Ramos (cell line): ENCODE data around the gene NAT10.

Experiments
- in situ Hi-C: fragments of 300-500 bp; cut with MboI; formaldehyde crosslinking; loops from one replicate; pipeline ENCODE4 v1.14.3; 2022; ENCODE audit warnings: low sequenced_read_pairs; ENCODE audit not compliant: unreplicated experiment

The NAT10 gene

DNA sequence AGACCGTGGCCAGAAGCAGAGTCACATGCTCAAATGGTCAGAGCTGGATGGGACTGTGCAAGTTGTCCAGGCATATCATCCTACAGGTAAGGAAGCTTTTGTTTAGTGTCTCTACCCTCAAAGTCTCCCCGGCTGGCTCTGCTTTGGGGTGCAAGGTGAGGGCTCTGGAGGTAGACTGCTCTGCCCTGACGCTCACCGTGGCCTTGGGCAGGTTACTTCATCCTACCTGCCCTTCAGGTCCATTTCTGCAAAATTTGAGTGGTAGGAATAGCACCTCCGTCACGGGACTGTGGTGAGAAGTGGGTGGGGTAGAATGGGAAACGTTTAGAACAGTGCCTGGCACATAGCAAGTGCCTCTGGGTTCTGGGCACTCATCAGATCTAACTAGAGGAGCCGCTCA lies 42.2 kb downstream of the NAT10 start:
- in situ Hi-C loops, result no loop called here

DNA sequence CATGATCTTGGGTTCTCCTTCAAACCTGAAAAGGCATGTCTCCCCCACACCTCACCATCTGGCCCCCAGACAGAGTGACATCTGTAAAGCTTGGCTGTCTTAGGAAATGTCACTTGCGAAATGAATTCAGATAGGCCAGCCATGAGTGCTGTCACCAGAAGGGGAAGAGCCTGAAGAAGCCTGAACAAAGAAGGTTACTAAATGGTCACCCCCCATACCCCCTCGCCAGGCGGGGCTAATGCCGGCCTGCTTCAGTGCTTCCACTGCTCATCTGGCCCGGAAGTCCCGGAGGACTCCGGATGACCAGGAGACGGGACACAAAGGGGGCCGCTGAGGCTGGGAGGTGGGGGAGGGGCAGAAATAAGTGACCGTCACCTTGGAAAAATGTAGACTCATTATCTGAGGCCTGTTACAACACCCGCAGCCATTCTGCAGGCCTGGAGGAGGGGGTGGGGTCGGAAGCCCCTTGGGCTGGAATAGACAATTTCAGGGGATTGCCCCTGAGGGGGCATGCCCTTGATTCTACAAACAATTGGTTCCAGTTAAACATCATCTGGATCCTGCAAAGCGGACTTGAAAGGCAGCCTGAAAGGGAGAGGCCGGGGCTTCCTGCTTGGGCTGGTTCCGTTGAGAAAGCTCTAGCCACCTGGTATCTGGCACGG lies 43.2 kb downstream of the NAT10 start:
- in situ Hi-C loops, result no loop called here

GRCh38 chr11:34149274-34149673 lies 43.8 kb downstream of the NAT10 start:
- in situ Hi-C loops, result no loop called here

- in situ Hi-C loops, result loop anchor here (25.0 kb wide), 1 partner anchor 338 kb away; no protein-coding TSS in a partner anchor
Observed at GRCh38 chr11:34149786-34150185, 44.4 kb downstream of the NAT10 start.

- in situ Hi-C loops, result loop anchor here (25.0 kb wide), 1 partner anchor 337 kb away; no protein-coding TSS in a partner anchor
Observed at GRCh38 chr11:34150494-34151151, 45.2 kb downstream of the NAT10 start.

DNA sequence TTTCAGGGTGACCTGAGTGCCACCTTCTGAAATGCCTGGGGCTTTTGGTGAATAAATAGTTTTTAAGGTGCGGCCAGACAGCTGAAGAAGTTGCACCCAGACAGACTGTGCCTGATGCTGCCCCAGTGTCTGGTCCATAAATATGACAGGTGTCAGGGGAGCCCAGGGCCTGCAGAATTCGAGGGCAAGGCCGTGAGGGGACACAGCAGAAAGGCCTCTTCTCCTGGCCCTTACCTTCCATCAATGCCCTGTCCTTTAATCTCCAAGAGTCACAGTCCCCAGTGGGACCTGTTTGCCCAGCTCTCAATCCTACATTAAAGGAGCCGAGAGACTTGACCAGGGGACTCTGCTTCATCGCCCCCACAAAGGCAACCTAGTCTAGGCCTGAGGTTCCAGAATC lies 45.7 kb downstream of the NAT10 start:
- in situ Hi-C loops, result loop anchor here (25.0 kb wide), 1 partner anchor 336 kb away; no protein-coding TSS in a partner anchor

- in situ Hi-C loops, result loop anchor here (25.0 kb wide), 1 partner anchor 335 kb away; no protein-coding TSS in a partner anchor
Observed at GRCh38 chr11:34151916-34152845, 46.8 kb downstream of the NAT10 start.

DNA sequence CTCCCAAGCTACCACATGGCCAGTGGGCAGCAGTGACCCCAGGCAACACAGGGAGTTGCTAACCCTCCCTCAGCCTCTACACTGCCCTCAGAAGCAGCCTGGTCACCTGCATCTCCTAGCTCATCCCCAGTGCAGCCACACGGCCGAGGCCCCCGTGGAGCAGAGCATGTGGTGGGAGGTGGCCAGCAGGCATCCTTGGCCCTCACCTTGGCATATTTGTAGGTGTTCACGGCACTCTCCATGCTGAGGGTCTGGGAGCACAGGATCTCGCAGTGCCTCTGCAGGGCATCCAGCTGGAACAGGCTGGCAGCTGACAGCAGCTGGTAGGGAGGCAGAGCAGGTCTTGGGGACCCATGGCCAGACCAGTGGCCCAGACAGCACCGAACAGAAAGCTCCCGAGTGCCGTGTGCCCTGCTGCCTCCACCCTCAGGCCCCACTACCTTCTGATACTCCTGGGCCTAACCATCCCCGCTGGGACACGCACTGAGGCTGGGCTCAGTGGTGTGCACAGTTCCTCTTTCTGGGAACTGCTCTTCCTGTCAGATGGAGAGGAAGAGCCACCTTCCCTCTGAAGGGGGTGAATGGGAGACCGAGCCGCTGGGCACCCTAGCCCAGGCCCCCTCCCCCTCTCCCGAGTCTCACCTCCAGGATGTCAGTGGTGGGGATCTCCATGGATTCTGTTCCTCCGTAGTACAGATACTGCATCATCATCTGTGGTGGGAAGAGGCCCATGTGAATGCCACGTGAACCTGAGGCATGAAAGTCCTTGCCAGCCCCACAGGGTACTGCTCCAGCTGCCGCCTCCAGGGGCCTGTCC lies 48.8 kb downstream of the NAT10 start:
- in situ Hi-C loops, result loop anchor here (25.0 kb wide), 1 partner anchor 333 kb away; no protein-coding TSS in a partner anchor

- in situ Hi-C loops, result loop anchor here (25.0 kb wide), 1 partner anchor 332 kb away; no protein-coding TSS in a partner anchor
Observed at GRCh38 chr11:34155057-34155756, 49.8 kb downstream of the NAT10 start.

GRCh38 chr11:34155757-34156062 lies 50.3 kb downstream of the NAT10 start:
- in situ Hi-C loops, result loop anchor here (25.0 kb wide), 1 partner anchor 332 kb away; no protein-coding TSS in a partner anchor

GRCh38 chr11:34157163-34157562 lies 51.7 kb downstream of the NAT10 start:
- in situ Hi-C loops, result loop anchor here (25.0 kb wide), 1 partner anchor 330 kb away; no protein-coding TSS in a partner anchor

DNA sequence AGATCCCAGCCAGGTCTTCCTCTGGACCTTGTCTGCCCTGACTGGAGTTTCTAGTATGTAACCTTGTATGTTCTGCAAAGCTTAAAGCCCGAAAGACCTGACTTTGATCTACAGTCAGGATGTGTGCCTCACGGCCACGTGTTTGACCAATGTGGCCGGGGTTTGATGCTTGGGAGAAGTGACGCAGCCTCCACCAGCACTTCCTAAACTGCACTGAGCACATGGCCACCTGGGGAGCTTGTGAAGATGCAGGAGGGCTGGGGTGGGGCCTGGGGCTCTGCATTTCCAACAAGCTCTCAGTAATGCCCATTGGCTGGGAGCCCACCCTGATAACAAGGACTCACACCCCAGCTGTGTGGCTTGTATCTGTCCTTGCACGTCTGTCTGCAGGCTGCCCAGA lies 53.2 kb downstream of the NAT10 start:
- in situ Hi-C loops, result loop anchor here (25.0 kb wide), 1 partner anchor 329 kb away; no protein-coding TSS in a partner anchor

DNA sequence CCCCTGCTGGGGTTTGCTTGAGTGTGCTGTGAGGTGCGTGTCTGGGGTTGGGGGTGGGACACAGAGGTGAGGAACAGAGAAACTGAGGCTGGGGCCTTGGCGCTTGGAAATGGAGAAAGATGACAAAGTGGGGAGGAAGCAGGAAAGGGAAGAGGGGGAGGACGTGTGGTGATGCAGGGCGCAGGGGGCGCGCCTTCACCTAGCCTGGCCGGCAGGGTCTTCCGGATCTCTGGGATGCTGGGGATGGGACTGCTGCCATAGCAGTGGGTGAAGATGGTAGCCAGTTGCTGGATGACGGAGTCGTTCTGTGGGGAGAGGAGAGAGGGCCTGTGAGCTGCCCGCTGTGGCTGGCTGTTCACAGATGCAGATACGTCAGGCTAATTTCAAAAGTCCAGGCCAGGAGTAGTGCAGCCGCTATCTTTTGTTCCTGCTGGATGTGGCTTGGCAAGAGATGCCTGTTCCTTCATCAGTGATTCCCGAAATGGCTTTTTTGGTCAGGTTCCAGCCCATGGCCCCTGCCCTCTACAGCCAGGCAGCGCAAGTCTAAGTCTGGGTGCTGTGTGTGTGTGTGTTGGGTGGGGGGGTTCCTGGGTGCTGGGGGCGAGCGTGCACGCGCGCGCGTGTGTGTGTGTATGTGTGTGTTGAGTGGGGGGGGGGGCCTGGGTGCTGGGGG lies 54.8 kb downstream of the NAT10 start:
- in situ Hi-C loops, result loop anchor here (25.0 kb wide), 1 partner anchor 327 kb away; no protein-coding TSS in a partner anchor

DNA sequence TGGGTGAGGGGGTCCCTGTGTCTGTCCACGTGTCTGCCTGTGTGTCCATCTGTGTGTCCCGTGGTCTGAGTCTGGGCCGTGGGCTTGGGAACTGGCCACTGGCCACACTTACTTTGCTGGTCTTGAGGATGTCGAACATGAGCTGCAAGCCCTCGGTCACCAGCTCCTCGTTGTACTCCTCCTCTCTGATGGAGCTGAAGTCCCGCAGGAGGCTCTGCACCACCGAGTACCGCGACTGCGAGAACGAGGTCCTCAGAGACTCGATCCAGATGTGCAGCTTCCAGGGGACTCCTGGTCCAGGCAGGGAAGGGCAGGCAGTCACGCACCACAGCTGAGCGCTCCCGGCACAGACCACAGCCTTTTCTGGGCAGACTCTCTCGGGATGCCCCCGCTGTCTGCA lies 55.4 kb downstream of the NAT10 start:
- in situ Hi-C loops, result loop anchor here (25.0 kb wide), 1 partner anchor 327 kb away; no protein-coding TSS in a partner anchor

GRCh38 chr11:34161361-34161760 lies 55.9 kb downstream of the NAT10 start:
- in situ Hi-C loops, result loop anchor here (25.0 kb wide), 1 partner anchor 326 kb away; no protein-coding TSS in a partner anchor

DNA sequence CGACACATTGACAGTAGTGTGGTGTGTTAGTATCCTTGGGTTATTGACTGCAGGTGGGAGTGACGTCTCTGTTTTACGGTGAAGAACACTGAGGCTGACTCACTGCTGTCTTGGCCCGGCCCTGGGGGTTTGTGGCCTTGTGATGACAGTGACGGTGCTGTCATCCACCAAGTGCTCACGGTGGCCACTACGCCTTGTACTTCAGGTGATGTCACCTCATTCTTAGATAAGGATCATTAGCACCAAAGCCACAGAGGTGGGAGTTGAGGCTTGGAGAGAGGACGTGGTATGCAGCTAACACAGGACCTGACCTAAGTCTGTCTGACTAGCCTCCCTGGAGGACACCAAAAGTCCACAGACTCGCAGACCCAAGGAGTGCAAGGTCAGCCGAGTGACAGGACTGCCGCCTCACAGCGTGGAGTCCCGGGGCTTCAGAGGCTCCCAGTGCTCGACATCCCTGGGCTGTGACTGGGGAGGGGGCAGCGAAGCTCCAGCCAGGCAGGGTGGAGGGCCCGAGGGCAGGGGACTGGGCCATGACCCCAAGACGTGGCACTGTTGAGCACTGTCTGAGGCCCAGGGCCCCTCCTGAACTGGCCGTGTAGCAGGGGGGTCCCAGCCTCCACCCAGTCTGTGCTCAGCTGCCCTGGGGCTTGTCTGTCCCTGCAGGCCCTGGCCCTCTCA lies 56.5 kb downstream of the NAT10 start:
- in situ Hi-C loops, result loop anchor here (25.0 kb wide), 1 partner anchor 325 kb away; no protein-coding TSS in a partner anchor

DNA sequence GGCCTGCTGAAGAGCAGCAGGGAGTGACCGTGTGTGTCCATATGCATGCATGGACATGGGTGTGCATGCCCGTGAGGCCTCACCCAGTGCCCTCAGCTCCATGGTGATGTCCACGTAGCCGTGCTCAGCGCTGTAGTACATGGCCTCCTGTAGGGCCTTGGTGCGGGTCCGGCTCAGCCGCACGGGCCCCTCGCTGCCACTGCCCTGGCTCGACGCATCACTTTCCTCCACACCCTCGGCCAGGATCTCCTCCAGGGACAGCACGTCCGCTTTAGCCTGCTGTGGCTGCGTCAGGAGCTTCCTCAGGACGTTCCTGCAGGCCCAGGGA lies 57.0 kb downstream of the NAT10 start:
- in situ Hi-C loops, result loop anchor here (25.0 kb wide), 1 partner anchor 325 kb away; no protein-coding TSS in a partner anchor

DNA sequence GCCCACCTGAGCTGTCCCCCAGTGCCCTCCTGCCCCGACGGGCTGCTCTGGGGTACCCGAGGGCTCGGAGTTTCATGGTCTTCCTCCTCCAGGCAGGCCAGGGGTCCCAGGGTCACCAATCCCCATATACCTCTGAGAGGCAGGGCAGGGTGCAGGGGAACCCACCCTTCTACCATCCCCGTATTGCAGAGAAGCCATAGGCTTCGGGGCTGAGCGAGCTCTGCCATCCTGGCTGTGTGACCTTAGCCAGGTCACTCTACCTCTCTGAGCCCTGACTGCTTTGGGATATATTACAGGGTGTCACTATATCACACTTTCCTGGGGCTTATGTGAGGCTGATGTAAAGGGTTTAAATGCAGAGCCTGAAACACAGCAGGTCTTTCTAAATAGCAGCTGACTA lies 57.4 kb downstream of the NAT10 start:
- in situ Hi-C loops, result loop anchor here (25.0 kb wide), 1 partner anchor 324 kb away; no protein-coding TSS in a partner anchor
